Testis (tissue), 2 donors: Measurements from ENCODE around the gene DPP6.

Experiments used
- POLR2A ChIP-seq: fragments of 450-650 bp; IDR thresholded peaks from one replicate; pipeline ENCODE4 v1.6.1; 2017; ENCODE audit warnings: antibody characterized with exemption, mild to moderate bottlenecking, moderate library complexity
- TF ChIP-seq, protein P1 (sequence below), 3 experiments: fragments of 450-650 bp in 2 of 3; fragments of 200-600 bp in 1 of 3; sonication (generic) in 1 of 3; IDR thresholded peaks; one replicate each; pipeline ENCODE4 v1.5.1; 2016 to 2019; ENCODE audit warnings: antibody characterized with exemption in 3 of 3, mild to moderate bottlenecking in 2 of 3, moderate library complexity in 1 of 3

DNA sequence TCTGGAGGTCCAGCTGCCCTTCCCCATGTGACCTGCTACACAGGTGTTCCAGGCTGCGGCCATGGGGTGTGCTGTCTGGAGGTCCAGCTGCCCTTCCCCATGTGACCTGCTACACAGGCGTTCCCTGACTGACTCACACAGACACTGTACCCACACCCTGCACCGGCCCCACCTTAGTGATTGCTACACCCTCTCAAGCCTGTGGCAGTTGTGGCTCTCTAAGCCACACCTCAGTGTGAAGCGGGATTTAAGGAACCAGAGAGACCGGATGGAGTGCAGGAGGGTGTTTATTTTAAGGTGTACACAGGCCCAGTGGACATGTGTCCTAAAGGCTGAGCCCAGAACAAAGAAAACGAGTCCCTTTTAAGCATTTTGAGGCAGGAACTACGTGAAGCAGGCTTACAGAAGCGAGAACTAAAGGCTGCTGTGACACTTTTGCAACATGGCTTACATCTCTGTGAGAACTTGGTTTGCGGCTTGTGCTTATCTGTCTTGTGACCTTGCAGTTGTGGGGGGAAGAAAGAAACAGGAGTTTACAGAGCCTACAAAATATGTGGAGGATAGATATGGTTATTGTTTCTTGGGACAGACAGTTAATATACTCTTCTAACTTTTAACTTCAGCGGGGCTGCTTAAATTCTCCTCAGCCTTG is 624.4 kb downstream of the DPP6 start:
- TF ChIP-seq, protein P1, sequence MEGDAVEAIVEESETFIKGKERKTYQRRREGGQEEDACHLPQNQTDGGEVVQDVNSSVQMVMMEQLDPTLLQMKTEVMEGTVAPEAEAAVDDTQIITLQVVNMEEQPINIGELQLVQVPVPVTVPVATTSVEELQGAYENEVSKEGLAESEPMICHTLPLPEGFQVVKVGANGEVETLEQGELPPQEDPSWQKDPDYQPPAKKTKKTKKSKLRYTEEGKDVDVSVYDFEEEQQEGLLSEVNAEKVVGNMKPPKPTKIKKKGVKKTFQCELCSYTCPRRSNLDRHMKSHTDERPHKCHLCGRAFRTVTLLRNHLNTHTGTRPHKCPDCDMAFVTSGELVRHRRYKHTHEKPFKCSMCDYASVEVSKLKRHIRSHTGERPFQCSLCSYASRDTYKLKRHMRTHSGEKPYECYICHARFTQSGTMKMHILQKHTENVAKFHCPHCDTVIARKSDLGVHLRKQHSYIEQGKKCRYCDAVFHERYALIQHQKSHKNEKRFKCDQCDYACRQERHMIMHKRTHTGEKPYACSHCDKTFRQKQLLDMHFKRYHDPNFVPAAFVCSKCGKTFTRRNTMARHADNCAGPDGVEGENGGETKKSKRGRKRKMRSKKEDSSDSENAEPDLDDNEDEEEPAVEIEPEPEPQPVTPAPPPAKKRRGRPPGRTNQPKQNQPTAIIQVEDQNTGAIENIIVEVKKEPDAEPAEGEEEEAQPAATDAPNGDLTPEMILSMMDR (IDR thresholded peaks at IDR 0.05) = no peak
- no peak for TF ChIP-seq POLR2A
